ENCODE data around the gene MBP. TPM values are rescaled to one million over a fixed set of nuclear protein-coding genes. Genes with fewer than 3 reads are reported as not detected.
A peak's percentile ranks its signal among the peaks of the same experiment; 100 is the strongest.

Gene MBP
- total RNA-seq, 4 donors from 2014 or later, result 45.0 to 60.0 (median 51.9) TPM

- TF ChIP-seq POLR2A (IDR thresholded peaks at IDR 0.05) (no peak), CTCF (IDR thresholded peaks at IDR 0.05) (no peak)
- DNase-seq (ENCODE audit: low spot score in 2 of 2), result no peak
- 65 to 82% methylated on average over 2 of the region's 2 CpGs for WGBS, 2 donors
- no peak overlapping the region for H3K4me3 ChIP-seq (ENCODE audit: low read depth, poor library complexity, severe bottlenecking)
- intact Hi-C loops (cut with DNase I; ENCODE audit: low total_unique reads), result no loop called here
These were observed 11.5 kb upstream of the MBP start for GRCh38 chr18:77144046-77144445.

- WGBS, 2 donors, result 83 to 89% methylated on average over 2 of the region's 2 CpGs
- intact Hi-C loops (cut with DNase I; ENCODE audit: low total_unique reads), result no loop called here
- peak in 1 of 2 donors; percentile 32 for DNase-seq (ENCODE audit: low spot score in 2 of 2)
- no peak overlapping the region for H3K4me3 ChIP-seq (ENCODE audit: low read depth, poor library complexity, severe bottlenecking)
- TF ChIP-seq CTCF (IDR thresholded peaks at IDR 0.05) (no peak), POLR2A (IDR thresholded peaks at IDR 0.05) (no peak)
These were observed 10.6 kb upstream of the MBP start for GRCh38 chr18:77143196-77143595.

- intact Hi-C loops (cut with DNase I; ENCODE audit: low total_unique reads), result no loop called here
- WGBS, 2 donors, result 82 to 87% methylated on average over 8 of the region's 8 CpGs
- TF ChIP-seq CTCF (IDR thresholded peaks at IDR 0.05), result no peak
- TF ChIP-seq POLR2A (IDR thresholded peaks at IDR 0.05), result no peak
- DNase-seq (ENCODE audit: low spot score in 2 of 2), result peak in 1 of 2 donors; percentile 75
- no peak overlapping the region for H3K4me3 ChIP-seq (ENCODE audit: low read depth, poor library complexity, severe bottlenecking)
These were observed 9.0 kb upstream of the MBP start for GRCh38 chr18:77141401-77142118.

- DNase-seq (ENCODE audit: low spot score in 2 of 2), result peak; percentile 84 to 94
- WGBS, 2 donors, result 43 to 44% methylated on average over 7 of the region's 7 CpGs
- intact Hi-C loops (cut with DNase I; ENCODE audit: low total_unique reads), result no loop called here
- TF ChIP-seq POLR2A (IDR thresholded peaks at IDR 0.05), result no peak
- TF ChIP-seq CTCF (IDR thresholded peaks at IDR 0.05), result no peak
- no peak overlapping the region for H3K4me3 ChIP-seq (ENCODE audit: low read depth, poor library complexity, severe bottlenecking)
These were observed 8.0 kb upstream of the MBP start for GRCh38 chr18:77140439-77141109.

- no peak overlapping the region for H3K4me3 ChIP-seq (ENCODE audit: low read depth, poor library complexity, severe bottlenecking)
- DNase-seq (ENCODE audit: low spot score in 2 of 2), result no peak
- intact Hi-C loops (cut with DNase I; ENCODE audit: low total_unique reads), result no loop called here
- 77 to 80% methylated on average over 5 of the region's 5 CpGs for WGBS, 2 donors
- TF ChIP-seq CTCF (IDR thresholded peaks at IDR 0.05), result no peak
- TF ChIP-seq POLR2A (IDR thresholded peaks at IDR 0.05), result no peak
These were observed 7.4 kb upstream of the MBP start for GRCh38 chr18:77140030-77140429.

Data from lower leg skin (tissue), 4 donors.